ENCODE results near the gene TAS1R2.

TAS1R2 gene

GRCh38 chr1:18819203-18819602, 40.3 kb downstream of the TAS1R2 start:
- DNase-seq = no peak

GRCh38 chr1:18817795-18818435, 41.5 kb downstream of the TAS1R2 start:
- DNase-seq = no peak

GRCh38 chr1:18817316-18817715, 42.1 kb downstream of the TAS1R2 start:
- no peak for DNase-seq

GRCh38 chr1:18816808-18817207, 42.7 kb downstream of the TAS1R2 start:
- DNase-seq = no peak

- DNase-seq = no peak
Observed at GRCh38 chr1:18814874-18815531, 44.5 kb downstream of the TAS1R2 start.

GRCh38 chr1:18814425-18814824, 45.0 kb downstream of the TAS1R2 start:
- no peak for DNase-seq

GRCh38 chr1:18812453-18812939, 47.0 kb downstream of the TAS1R2 start:
- DNase-seq = no peak

GRCh38 chr1:18811733-18812452, 47.6 kb downstream of the TAS1R2 start:
- no peak for DNase-seq

- DNase-seq = no peak
Observed at GRCh38 chr1:18809953-18810899, 49.2 kb downstream of the TAS1R2 start.

GRCh38 chr1:18808550-18808949, 50.9 kb downstream of the TAS1R2 start:
- no peak for DNase-seq

GRCh38 chr1:18807334-18808063, 52.0 kb downstream of the TAS1R2 start:
- DNase-seq = no peak

GRCh38 chr1:18805925-18806849, 53.3 kb downstream of the TAS1R2 start:
- DNase-seq = no peak

- DNase-seq = no peak
Observed at GRCh38 chr1:18805150-18805879, 54.1 kb downstream of the TAS1R2 start.

- DNase-seq = no peak
Observed at GRCh38 chr1:18803851-18804250, 55.6 kb downstream of the TAS1R2 start.

- no peak for DNase-seq
Observed at GRCh38 chr1:18803151-18803791, 56.2 kb downstream of the TAS1R2 start.

- no peak for DNase-seq
Observed at GRCh38 chr1:18802231-18802630, 57.2 kb downstream of the TAS1R2 start.

- DNase-seq = no peak
Observed at GRCh38 chr1:18800258-18800657, 59.2 kb downstream of the TAS1R2 start.

- no peak for DNase-seq
Observed at GRCh38 chr1:18799454-18799853, 60.0 kb downstream of the TAS1R2 start.

- DNase-seq = no peak
Observed at GRCh38 chr1:18798946-18799345, 60.5 kb downstream of the TAS1R2 start.

GRCh38 chr1:18798533-18798932, 60.9 kb downstream of the TAS1R2 start:
- DNase-seq = no peak

All from NCI-H748 treated with DMSO at 0.1 percent for 48 hours (cell line).